Fibroblast of pulmonary artery (primary cell): Measurements from ENCODE around the gene LETM1.
A peak's percentile ranks its signal among the peaks of the same experiment; 100 is the strongest.

Experiments used
- DNase-seq: peaks from one replicate; pipeline ENCODE4 v3.0.0-alpha.2; 2010; ENCODE audit warnings: low read depth
- H3K4me3 ChIP-seq: replicated peaks from 2 replicates; pipeline ENCODE4 v1.5.1; 2011; ENCODE audit warnings: low read depth, mild to moderate bottlenecking, control low read depth, low read length, moderate library complexity
- TF ChIP-seq, protein P1 (sequence below): IDR thresholded peaks from 2 replicates; pipeline ENCODE4 v1.5.1; 2011; ENCODE audit warnings: mild to moderate bottlenecking, control low read depth, low read length, inconsistent platforms; ENCODE audit errors: missing control alignments

LETM1 gene

GRCh38 chr4:1856071-1856942 is at the start of gene LETM1:
Gene LETM1 (minus strand): TSS chr4:1856156. CDS start chr4:1855950, 206 bp downstream.
- DNase-seq: peak; percentile 96
- H3K4me3 ChIP-seq: peak within 1 kb of the TSS; percentile 80
- TF ChIP-seq, protein P1, sequence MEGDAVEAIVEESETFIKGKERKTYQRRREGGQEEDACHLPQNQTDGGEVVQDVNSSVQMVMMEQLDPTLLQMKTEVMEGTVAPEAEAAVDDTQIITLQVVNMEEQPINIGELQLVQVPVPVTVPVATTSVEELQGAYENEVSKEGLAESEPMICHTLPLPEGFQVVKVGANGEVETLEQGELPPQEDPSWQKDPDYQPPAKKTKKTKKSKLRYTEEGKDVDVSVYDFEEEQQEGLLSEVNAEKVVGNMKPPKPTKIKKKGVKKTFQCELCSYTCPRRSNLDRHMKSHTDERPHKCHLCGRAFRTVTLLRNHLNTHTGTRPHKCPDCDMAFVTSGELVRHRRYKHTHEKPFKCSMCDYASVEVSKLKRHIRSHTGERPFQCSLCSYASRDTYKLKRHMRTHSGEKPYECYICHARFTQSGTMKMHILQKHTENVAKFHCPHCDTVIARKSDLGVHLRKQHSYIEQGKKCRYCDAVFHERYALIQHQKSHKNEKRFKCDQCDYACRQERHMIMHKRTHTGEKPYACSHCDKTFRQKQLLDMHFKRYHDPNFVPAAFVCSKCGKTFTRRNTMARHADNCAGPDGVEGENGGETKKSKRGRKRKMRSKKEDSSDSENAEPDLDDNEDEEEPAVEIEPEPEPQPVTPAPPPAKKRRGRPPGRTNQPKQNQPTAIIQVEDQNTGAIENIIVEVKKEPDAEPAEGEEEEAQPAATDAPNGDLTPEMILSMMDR: no peak

DNA sequence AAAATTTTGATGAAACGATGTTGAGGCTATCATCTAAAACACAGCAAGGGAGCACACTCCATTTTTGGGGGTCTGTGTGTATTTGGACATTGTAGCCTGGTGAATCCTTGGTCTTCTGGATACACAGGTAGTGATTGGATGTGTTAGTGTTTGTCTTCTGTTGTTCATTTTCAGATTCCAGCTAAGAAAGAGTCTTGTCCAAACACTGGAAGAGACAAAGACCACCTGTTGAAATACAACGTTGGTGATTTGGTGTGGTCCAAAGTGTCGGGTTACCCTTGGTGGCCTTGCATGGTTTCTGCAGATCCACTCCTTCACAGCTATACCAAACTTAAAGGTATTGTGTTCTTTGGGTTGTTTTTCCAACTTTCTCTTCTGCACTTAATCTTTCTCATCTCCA is 48.1 kb upstream of the LETM1 start:
- TF ChIP-seq, protein P1: no peak
- no peak for DNase-seq
- H3K4me3 ChIP-seq: no peak overlapping the region

- DNase-seq: no peak
- H3K4me3 ChIP-seq: no peak overlapping the region
- TF ChIP-seq, protein P1: no peak
Measured at GRCh38 chr4:1903035-1903434, 47.1 kb upstream of the LETM1 start.

DNA sequence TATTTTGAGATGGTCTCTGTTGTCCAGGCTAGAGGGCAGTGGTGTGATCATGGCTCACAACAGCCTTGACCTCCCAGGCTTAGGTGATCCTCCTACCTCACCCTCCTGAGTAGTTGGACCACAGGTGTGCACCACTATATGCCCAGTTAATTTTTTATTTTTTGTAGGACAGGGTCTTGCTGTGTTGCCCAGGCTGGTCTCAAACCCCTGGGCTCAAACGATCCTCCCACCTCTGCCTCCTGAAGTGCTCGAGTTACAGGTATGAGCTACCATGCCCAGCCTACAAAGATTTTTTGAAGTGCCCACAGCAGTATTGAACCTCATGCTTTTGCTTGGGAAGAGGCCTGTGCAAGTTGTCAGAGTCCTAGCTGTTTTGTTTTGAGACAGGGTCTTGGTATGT is 46.3 kb upstream of the LETM1 start:
- no peak overlapping the region for H3K4me3 ChIP-seq
- no peak for DNase-seq
- TF ChIP-seq, protein P1: no peak

DNA sequence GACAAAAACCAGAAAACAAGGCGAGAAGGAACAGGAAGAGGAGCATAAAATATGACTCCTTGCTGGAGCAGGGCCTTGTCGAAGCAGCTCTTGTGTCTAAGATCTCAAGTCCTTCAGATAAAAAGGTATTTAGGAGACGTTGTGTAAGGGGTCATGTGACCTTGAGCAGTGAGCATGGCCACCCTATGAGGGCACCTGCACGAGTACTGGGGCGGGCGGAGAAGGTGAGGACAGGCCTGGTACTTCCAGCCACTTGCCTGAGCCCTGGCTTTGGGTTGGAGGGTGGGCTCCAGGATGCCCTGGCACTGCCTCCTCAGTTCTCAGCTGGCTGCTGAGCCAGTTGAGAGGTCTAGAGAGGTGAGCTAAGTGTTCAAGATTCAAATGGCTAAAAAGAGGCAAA is 45.2 kb upstream of the LETM1 start:
- H3K4me3 ChIP-seq: no peak overlapping the region
- TF ChIP-seq, protein P1: no peak
- DNase-seq: no peak

DNA sequence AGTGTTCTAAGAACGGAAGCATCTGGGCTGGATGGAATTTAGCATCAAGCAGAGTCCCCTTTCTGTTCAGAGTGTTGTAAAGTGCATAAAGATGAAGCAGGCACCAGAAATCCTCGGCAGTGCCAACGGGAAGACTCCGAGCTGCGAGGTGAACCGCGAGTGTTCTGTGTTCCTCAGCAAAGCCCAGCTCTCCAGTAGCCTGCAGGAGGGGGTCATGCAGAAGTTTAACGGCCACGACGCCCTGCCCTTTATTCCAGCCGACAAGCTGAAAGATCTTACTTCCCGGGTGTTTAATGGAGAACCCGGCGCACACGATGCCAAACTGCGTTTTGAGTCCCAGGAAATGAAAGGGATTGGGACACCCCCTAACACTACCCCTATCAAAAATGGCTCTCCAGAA is 44.7 kb upstream of the LETM1 start:
- TF ChIP-seq, protein P1: no peak
- H3K4me3 ChIP-seq: no peak overlapping the region

GRCh38 chr4:1900087-1900433 is 44.1 kb upstream of the LETM1 start:
- no peak overlapping the region for H3K4me3 ChIP-seq
- TF ChIP-seq, protein P1: no peak
- no peak for DNase-seq

More for the DNA sequence above, 44.7 kb upstream of the LETM1 start:
- no peak for DNase-seq
